Activated CD4-positive, alpha-beta memory T cell treated with anti-CD3 and anti-CD28 coated beads for 36 hours (primary cell): ENCODE data around the gene RAB7A. TPM values are rescaled to one million over a fixed set of nuclear protein-coding genes. Genes with fewer than 3 reads are reported as not detected.

ENCODE experiments used
- CTCF ChIA-PET: fragments of 350-600 bp; sonication (Branson Sonifier 250); formaldehyde crosslinking; loops from one replicate; lab custom pipeline; 2021; ENCODE audit warnings: antibody characterized with exemption, inconsistent platforms; lab: Charles Lee
- POLR2A ChIA-PET: fragments of 350-600 bp; sonication (Branson Sonifier 250); formaldehyde crosslinking; loops from one replicate; lab custom pipeline; 2021; ENCODE audit warnings: antibody characterized with exemption; lab: Charles Lee
- DNase-seq: peaks from one replicate; pipeline ENCODE4 v3.0.0-alpha.2; 2020
- H3K27ac Mint-ChIP-seq: one replicate; pipeline ENCODE4 v1.8.0; 2021; ENCODE audit warnings: mixed read lengths
- H3K27me3 Mint-ChIP-seq: one replicate; pipeline ENCODE4 v1.8.0; 2021; ENCODE audit warnings: mixed read lengths
- H3K36me3 Mint-ChIP-seq: one replicate; pipeline ENCODE4 v1.8.0; 2021; ENCODE audit warnings: mixed read lengths
- H3K4me1 Mint-ChIP-seq: one replicate; pipeline ENCODE4 v1.8.0; 2021; ENCODE audit warnings: low read depth, mixed read lengths
- H3K4me3 Mint-ChIP-seq: one replicate; pipeline ENCODE4 v1.8.0; 2021; ENCODE audit warnings: mild to moderate bottlenecking, mixed read lengths
- H3K9me3 Mint-ChIP-seq: one replicate; pipeline ENCODE4 v1.8.0; 2021; ENCODE audit warnings: mixed read lengths
- intact Hi-C: fragments of 100-400 bp; cut with micrococcal nuclease; formaldehyde crosslinking; loops from one replicate; pipeline ENCODE4 v1.15.1; 2023
- total RNA-seq, 2 experiments: library from RNA; stranded (reverse); gene quantifications; one replicate each; pipeline ENCODE4 v1.2.3, GENCODE V29; 2021

RAB7A gene
- total RNA-seq, 2 experiments from 2014 or later = 264 to 272 TPM

GRCh38 chr3:128807186-128807830 lies 81.3 kb downstream of the RAB7A start:
- CTCF ChIA-PET = interaction anchor here (1.0 to 1.7 kb wide), 4 partner anchors 12 to 126 kb away, joined by 3 to 8 read pairs (median 6); no protein-coding TSS in a partner anchor
- H3K36me3 Mint-ChIP-seq = peaks cover 49% of the 10 kb centered on the region
- H3K4me1 Mint-ChIP-seq = peaks cover 48% of the 10 kb centered on the region
- H3K9me3 Mint-ChIP-seq = no peaks in the 10 kb centered on the region
- intact Hi-C loops = no loop called here
- H3K27ac Mint-ChIP-seq = peak overlapping the region; percentile 46
- POLR2A ChIA-PET = interaction anchor here (0.8 kb wide), 1 partner anchor 19 kb away, joined by 3 read pairs; no protein-coding TSS in a partner anchor
- no peaks in the 10 kb centered on the region for H3K27me3 Mint-ChIP-seq
- DNase-seq = no peak
- no peak overlapping the region for H3K4me3 Mint-ChIP-seq

- Mint-ChIP-seq H3K4me3 (no peak overlapping the region), H3K27me3 (no peaks in the 10 kb centered on the region), H3K36me3 (peaks cover 58% of the 10 kb centered on the region), H3K9me3 (no peaks in the 10 kb centered on the region), H3K4me1 (peaks cover 39% of the 10 kb centered on the region), H3K27ac (no peak overlapping the region)
- intact Hi-C loops = no loop called here
- CTCF ChIA-PET = interaction anchor here (0.6 to 2.1 kb wide), 4 partner anchors 14 to 128 kb away, joined by 3 to 5 read pairs (median 4); no protein-coding TSS in a partner anchor
- POLR2A ChIA-PET = no interaction called here
- no peak for DNase-seq
These were observed 82.7 kb downstream of the RAB7A start for GRCh38 chr3:128808672-128809071.

- intact Hi-C loops = no loop called here
- H3K36me3 Mint-ChIP-seq = peaks cover 54% of the 10 kb centered on the region
- H3K4me1 Mint-ChIP-seq = peaks cover 4% of the 10 kb centered on the region
- DNase-seq = no peak
- H3K9me3 Mint-ChIP-seq = no peaks in the 10 kb centered on the region
- H3K27ac Mint-ChIP-seq = peak overlapping the region; percentile 21
- POLR2A ChIA-PET = no interaction called here
- CTCF ChIA-PET = interaction anchor here (0.8 to 2.3 kb wide), 3 partner anchors 33 to 195 kb away, joined by 3 to 8 read pairs (median 6); no protein-coding TSS in a partner anchor
- no peaks in the 10 kb centered on the region for H3K27me3 Mint-ChIP-seq
- no peak overlapping the region for H3K4me3 Mint-ChIP-seq
These were observed 87.1 kb downstream of the RAB7A start for GRCh38 chr3:128813097-128813496.

- H3K9me3 Mint-ChIP-seq = no peaks in the 10 kb centered on the region
- intact Hi-C loops = no loop called here
- H3K27me3 Mint-ChIP-seq = no peaks in the 10 kb centered on the region
- H3K4me1 Mint-ChIP-seq = no peaks in the 10 kb centered on the region
- CTCF ChIA-PET = interaction anchor here (2.3 kb wide), 1 partner anchor 32 kb away, joined by 8 read pairs; no protein-coding TSS in a partner anchor
- H3K4me3 Mint-ChIP-seq = no peak overlapping the region
- H3K36me3 Mint-ChIP-seq = peaks cover 57% of the 10 kb centered on the region
- DNase-seq = no peak
- H3K27ac Mint-ChIP-seq = no peak overlapping the region
- POLR2A ChIA-PET = no interaction called here
These were observed 88.1 kb downstream of the RAB7A start for GRCh38 chr3:128814060-128814459.

GRCh38 chr3:128814519-128815317 lies 88.7 kb downstream of the RAB7A start:
- intact Hi-C loops = no loop called here
- DNase-seq = no peak
- Mint-ChIP-seq H3K27me3 (no peaks in the 10 kb centered on the region), H3K36me3 (peaks cover 55% of the 10 kb centered on the region), H3K27ac (no peak overlapping the region), H3K4me1 (no peaks in the 10 kb centered on the region), H3K9me3 (no peaks in the 10 kb centered on the region), H3K4me3 (no peak overlapping the region)
- POLR2A ChIA-PET = no interaction called here
- CTCF ChIA-PET = interaction anchor here (0.7 to 2.3 kb wide), 2 partner anchors 16 to 31 kb away, joined by 5 to 8 read pairs; no protein-coding TSS in a partner anchor

GRCh38 chr3:128815318-128816064 lies 89.5 kb downstream of the RAB7A start:
- DNase-seq = no peak
- POLR2A ChIA-PET = no interaction called here
- CTCF ChIA-PET = interaction anchor here (0.9 to 2.3 kb wide), 2 partner anchors 31 to 198 kb away, joined by 3 to 8 read pairs; no protein-coding TSS in a partner anchor
- Mint-ChIP-seq H3K4me3 (no peak overlapping the region), H3K36me3 (peaks cover 53% of the 10 kb centered on the region), H3K27me3 (no peaks in the 10 kb centered on the region), H3K27ac (no peak overlapping the region), H3K4me1 (no peaks in the 10 kb centered on the region), H3K9me3 (no peaks in the 10 kb centered on the region)
- intact Hi-C loops = no loop called here

- Mint-ChIP-seq H3K9me3 (no peaks in the 10 kb centered on the region), H3K27me3 (no peaks in the 10 kb centered on the region), H3K27ac (no peak overlapping the region), H3K36me3 (peaks cover 42% of the 10 kb centered on the region), H3K4me3 (no peak overlapping the region), H3K4me1 (no peaks in the 10 kb centered on the region)
- DNase-seq = no peak
- POLR2A ChIA-PET = no interaction called here
- CTCF ChIA-PET = no interaction called here
- intact Hi-C loops = no loop called here
These were observed 92.3 kb downstream of the RAB7A start for GRCh38 chr3:128818186-128818787.

- Mint-ChIP-seq H3K9me3 (no peaks in the 10 kb centered on the region), H3K36me3 (peaks cover 32% of the 10 kb centered on the region), H3K4me3 (no peak overlapping the region), H3K27me3 (no peaks in the 10 kb centered on the region), H3K27ac (no peak overlapping the region), H3K4me1 (no peaks in the 10 kb centered on the region)
- POLR2A ChIA-PET = no interaction called here
- DNase-seq = no peak
- intact Hi-C loops = no loop called here
- CTCF ChIA-PET = no interaction called here
These were observed 94.4 kb downstream of the RAB7A start for GRCh38 chr3:128820252-128820839.

GRCh38 chr3:128823008-128823407 lies 97.0 kb downstream of the RAB7A start:
- Mint-ChIP-seq H3K9me3 (no peaks in the 10 kb centered on the region), H3K27me3 (no peaks in the 10 kb centered on the region), H3K27ac (no peak overlapping the region), H3K4me1 (no peaks in the 10 kb centered on the region), H3K4me3 (no peak overlapping the region), H3K36me3 (peaks cover 16% of the 10 kb centered on the region)
- DNase-seq = no peak
- intact Hi-C loops = no loop called here
- POLR2A ChIA-PET = no interaction called here
- CTCF ChIA-PET = interaction anchor here (1.5 kb wide), 1 partner anchor 206 kb away, joined by 4 read pairs; no protein-coding TSS in a partner anchor

- Mint-ChIP-seq H3K36me3 (peaks cover 10% of the 10 kb centered on the region), H3K27me3 (no peaks in the 10 kb centered on the region), H3K27ac (no peak overlapping the region), H3K4me1 (no peaks in the 10 kb centered on the region), H3K9me3 (no peaks in the 10 kb centered on the region), H3K4me3 (no peak overlapping the region)
- ChIA-PET POLR2A (no interaction called here), CTCF (interaction anchor here (1.5 kb wide), 1 partner anchor 206 kb away, joined by 4 read pairs; no protein-coding TSS in a partner anchor)
- intact Hi-C loops = no loop called here
- no peak for DNase-seq
These were observed 97.6 kb downstream of the RAB7A start for GRCh38 chr3:128823631-128824030.

- CTCF ChIA-PET = no interaction called here
- H3K4me1 Mint-ChIP-seq = no peaks in the 10 kb centered on the region
- peaks cover 3% of the 10 kb centered on the region for H3K36me3 Mint-ChIP-seq
- POLR2A ChIA-PET = no interaction called here
- no peaks in the 10 kb centered on the region for H3K27me3 Mint-ChIP-seq
- no peaks in the 10 kb centered on the region for H3K9me3 Mint-ChIP-seq
- H3K27ac Mint-ChIP-seq = no peak overlapping the region
- intact Hi-C loops = no loop called here
- DNase-seq = no peak
- no peak overlapping the region for H3K4me3 Mint-ChIP-seq
These were observed 98.3 kb downstream of the RAB7A start for GRCh38 chr3:128824132-128824850.
